ENCODE results near the gene GDI1. TPM values are rescaled to one million over a fixed set of nuclear protein-coding genes. Genes with fewer than 3 reads are reported as not detected.
A peak's percentile ranks its signal among the peaks of the same experiment; 100 is the strongest.

The GDI1 gene
- total and polyA plus RNA-seq, 9 of the 15 experiments (the other 6 are each of a cell fraction or from before 2014, with no cell fraction given) = 0.97 to 82.6 (median 37.5) TPM

GRCh38 chrX:154408659-154409221 is 28.2 kb upstream of the GDI1 start (continued):
- TF ChIP-seq ZNF592 (IDR thresholded peaks at IDR 0.05) (no peak), HDGF (IDR thresholded peaks at IDR 0.05) (0 out of 2 replicates have a peak, but pooled peaks have one; percentile 40), ZNF274 (IDR thresholded peaks at IDR 0.05; ENCODE audit: borderline replicate concordance, low read depth, low read length) (no peak), ZNF778 (CRISPR knock-in tag; IDR thresholded peaks at IDR 0.05) (no peak), MTA3 (IDR thresholded peaks at IDR 0.05; ENCODE audit: borderline replicate concordance) (no peak), PHF8 (IDR thresholded peaks at IDR 0.05; ENCODE audit: borderline replicate concordance, low read length) (peak; percentile 39; the same call in 1 of the 2 replicates), TBL1XR1 (IDR thresholded peaks at IDR 0.05; ENCODE audit: low read length in 2 of 2) (no peak), POLR2G (IDR thresholded peaks at IDR 0.05; ENCODE audit: low read depth, low read length) (no peak), RFX7 (CRISPR knock-in tag; IDR thresholded peaks at IDR 0.05) (no peak), SMARCA4 (IDR thresholded peaks at IDR 0.05) (no peak), POLR2B (IDR thresholded peaks at IDR 0.05; ENCODE audit: low read depth, partially characterized antibody) (no peak), LCOR (CRISPR knock-in tag; IDR thresholded peaks at IDR 0.05) (peak; percentile 57; the same call in 1 of the 2 replicates), PURB (CRISPR knock-in tag; IDR thresholded peaks at IDR 0.05; ENCODE audit: low read depth) (no peak)
- TF ChIP-seq, protein P1, sequence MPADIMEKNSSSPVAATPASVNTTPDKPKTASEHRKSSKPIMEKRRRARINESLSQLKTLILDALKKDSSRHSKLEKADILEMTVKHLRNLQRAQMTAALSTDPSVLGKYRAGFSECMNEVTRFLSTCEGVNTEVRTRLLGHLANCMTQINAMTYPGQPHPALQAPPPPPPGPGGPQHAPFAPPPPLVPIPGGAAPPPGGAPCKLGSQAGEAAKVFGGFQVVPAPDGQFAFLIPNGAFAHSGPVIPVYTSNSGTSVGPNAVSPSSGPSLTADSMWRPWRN (IDR thresholded peaks at IDR 0.05; ENCODE audit: low read depth) = no peak
- TF ChIP-seq, protein P2, sequence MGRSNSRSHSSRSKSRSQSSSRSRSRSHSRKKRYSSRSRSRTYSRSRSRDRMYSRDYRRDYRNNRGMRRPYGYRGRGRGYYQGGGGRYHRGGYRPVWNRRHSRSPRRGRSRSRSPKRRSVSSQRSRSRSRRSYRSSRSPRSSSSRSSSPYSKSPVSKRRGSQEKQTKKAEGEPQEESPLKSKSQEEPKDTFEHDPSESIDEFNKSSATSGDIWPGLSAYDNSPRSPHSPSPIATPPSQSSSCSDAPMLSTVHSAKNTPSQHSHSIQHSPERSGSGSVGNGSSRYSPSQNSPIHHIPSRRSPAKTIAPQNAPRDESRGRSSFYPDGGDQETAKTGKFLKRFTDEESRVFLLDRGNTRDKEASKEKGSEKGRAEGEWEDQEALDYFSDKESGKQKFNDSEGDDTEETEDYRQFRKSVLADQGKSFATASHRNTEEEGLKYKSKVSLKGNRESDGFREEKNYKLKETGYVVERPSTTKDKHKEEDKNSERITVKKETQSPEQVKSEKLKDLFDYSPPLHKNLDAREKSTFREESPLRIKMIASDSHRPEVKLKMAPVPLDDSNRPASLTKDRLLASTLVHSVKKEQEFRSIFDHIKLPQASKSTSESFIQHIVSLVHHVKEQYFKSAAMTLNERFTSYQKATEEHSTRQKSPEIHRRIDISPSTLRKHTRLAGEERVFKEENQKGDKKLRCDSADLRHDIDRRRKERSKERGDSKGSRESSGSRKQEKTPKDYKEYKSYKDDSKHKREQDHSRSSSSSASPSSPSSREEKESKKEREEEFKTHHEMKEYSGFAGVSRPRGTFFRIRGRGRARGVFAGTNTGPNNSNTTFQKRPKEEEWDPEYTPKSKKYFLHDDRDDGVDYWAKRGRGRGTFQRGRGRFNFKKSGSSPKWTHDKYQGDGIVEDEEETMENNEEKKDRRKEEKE (IDR thresholded peaks at IDR 0.05; ENCODE audit: borderline replicate concordance in 1 of 2, control insufficient read depth in 1 of 2, low read depth in 2 of 2, low read length in 1 of 2) = no peak
- TF ChIP-seq, protein P3, sequence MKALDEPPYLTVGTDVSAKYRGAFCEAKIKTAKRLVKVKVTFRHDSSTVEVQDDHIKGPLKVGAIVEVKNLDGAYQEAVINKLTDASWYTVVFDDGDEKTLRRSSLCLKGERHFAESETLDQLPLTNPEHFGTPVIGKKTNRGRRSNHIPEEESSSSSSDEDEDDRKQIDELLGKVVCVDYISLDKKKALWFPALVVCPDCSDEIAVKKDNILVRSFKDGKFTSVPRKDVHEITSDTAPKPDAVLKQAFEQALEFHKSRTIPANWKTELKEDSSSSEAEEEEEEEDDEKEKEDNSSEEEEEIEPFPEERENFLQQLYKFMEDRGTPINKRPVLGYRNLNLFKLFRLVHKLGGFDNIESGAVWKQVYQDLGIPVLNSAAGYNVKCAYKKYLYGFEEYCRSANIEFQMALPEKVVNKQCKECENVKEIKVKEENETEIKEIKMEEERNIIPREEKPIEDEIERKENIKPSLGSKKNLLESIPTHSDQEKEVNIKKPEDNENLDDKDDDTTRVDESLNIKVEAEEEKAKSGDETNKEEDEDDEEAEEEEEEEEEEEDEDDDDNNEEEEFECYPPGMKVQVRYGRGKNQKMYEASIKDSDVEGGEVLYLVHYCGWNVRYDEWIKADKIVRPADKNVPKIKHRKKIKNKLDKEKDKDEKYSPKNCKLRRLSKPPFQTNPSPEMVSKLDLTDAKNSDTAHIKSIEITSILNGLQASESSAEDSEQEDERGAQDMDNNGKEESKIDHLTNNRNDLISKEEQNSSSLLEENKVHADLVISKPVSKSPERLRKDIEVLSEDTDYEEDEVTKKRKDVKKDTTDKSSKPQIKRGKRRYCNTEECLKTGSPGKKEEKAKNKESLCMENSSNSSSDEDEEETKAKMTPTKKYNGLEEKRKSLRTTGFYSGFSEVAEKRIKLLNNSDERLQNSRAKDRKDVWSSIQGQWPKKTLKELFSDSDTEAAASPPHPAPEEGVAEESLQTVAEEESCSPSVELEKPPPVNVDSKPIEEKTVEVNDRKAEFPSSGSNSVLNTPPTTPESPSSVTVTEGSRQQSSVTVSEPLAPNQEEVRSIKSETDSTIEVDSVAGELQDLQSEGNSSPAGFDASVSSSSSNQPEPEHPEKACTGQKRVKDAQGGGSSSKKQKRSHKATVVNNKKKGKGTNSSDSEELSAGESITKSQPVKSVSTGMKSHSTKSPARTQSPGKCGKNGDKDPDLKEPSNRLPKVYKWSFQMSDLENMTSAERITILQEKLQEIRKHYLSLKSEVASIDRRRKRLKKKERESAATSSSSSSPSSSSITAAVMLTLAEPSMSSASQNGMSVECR (CRISPR knock-in tag; IDR thresholded peaks at IDR 0.05) = no peak
